Measurements from ENCODE around the gene GFY. TPM values are rescaled to one million over a fixed set of nuclear protein-coding genes. Genes with fewer than 3 reads are reported as not detected.

Gene GFY
- total RNA-seq, 1 donor from 2014 or later, result not detected

- peak; percentile 22 for TF ChIP-seq CTCF (IDR thresholded peaks at IDR 0.05; ENCODE audit: unreplicated experiment)
- DNase-seq (ENCODE audit: low spot score in 2 of 2, unreplicated experiment in 2 of 2), result peak; percentile 51 to 73
- no peak overlapping the region for H3K4me3 Mint-ChIP-seq
- H3K27me3 Mint-ChIP-seq (ENCODE audit: low read depth), result peaks cover 24% of the 10 kb centered on the region
- no peak overlapping the region for H3K27ac Mint-ChIP-seq
- no peaks in the 10 kb centered on the region for H3K9me3 Mint-ChIP-seq
- H3K36me3 Mint-ChIP-seq, result no peaks in the 10 kb centered on the region
- H3K4me1 Mint-ChIP-seq, result peaks cover 4% of the 10 kb centered on the region
Measured at GRCh38 chr19:49475995-49476880, 51.0 kb downstream of the GFY start.

Other genes starting within 250 kb of the GFY start
- 5.6 to 6.1 TPM (median 5.8 TPM) in 3 replicates for gene SLC6A16, start 100.2 kb upstream of the GFY start, total RNA-seq
- not detected in 3 replicates for gene CD37, start 90.0 kb upstream of the GFY start, total RNA-seq
- 168 to 170 TPM (median 169 TPM) in 3 replicates for gene TEAD2, start 63.0 kb upstream of the GFY start, total RNA-seq
- gene DKKL1, start 61.5 kb upstream of the GFY start, total RNA-seq, result 8.6 to 9.9 TPM (median 8.7 TPM) in 3 replicates
- not detected in 3 replicates for gene KASH5, start 37.1 kb upstream of the GFY start, total RNA-seq
- not detected in 3 replicates for gene PTH2, start 1.9 kb upstream of the GFY start, total RNA-seq
- 0.34 to 0.45 TPM (median 0.35 TPM) in 3 replicates for gene SLC17A7, start 16.1 kb downstream of the GFY start, total RNA-seq
- gene PIH1D1, start 26.4 kb downstream of the GFY start, total RNA-seq, result 83.6 to 84.6 TPM (median 83.7 TPM) in 3 replicates
- 21.4 to 25.6 TPM (median 24.4 TPM) in 3 replicates for gene ALDH16A1, start 27.8 kb downstream of the GFY start, total RNA-seq
- 1.8 to 2.4 TPM (median 2.0 TPM) in 3 replicates for gene FLT3LG, start 48.8 kb downstream of the GFY start, total RNA-seq
- gene RPL13A, start 62.2 kb downstream of the GFY start, total RNA-seq, result 2,869 to 2,959 TPM (median 2,954 TPM) in 3 replicates
- 2,052 to 2,151 TPM (median 2,132 TPM) in 3 replicates for gene RPS11, start 71.0 kb downstream of the GFY start, total RNA-seq
- gene FCGRT, start 87.3 kb downstream of the GFY start, total RNA-seq, result 121 to 132 TPM (median 127 TPM) in 3 replicates
- 30.3 to 35.1 TPM (median 31.1 TPM) in 3 replicates for gene RCN3, start 102.6 kb downstream of the GFY start, total RNA-seq
- gene NOSIP, start 155.2 kb downstream of the GFY start, total RNA-seq, result 53.3 to 60.7 TPM (median 60.1 TPM) in 3 replicates
- 0.87 to 1.4 TPM (median 1.1 TPM) in 3 replicates for gene PRRG2, start 155.9 kb downstream of the GFY start, total RNA-seq
- gene PRR12, start 165.8 kb downstream of the GFY start, total RNA-seq, result 53.3 to 58.5 TPM (median 54.2 TPM) in 3 replicates
- gene RRAS, start 214.8 kb downstream of the GFY start, total RNA-seq, result 26.0 to 28.6 TPM (median 26.9 TPM) in 3 replicates
- 87.3 to 89.9 TPM (median 88.9 TPM) in 3 replicates for gene SCAF1, start 216.8 kb downstream of the GFY start, total RNA-seq
- gene IRF3, start 240.5 kb downstream of the GFY start, total RNA-seq, result 89.4 to 101 TPM (median 95.0 TPM) in 3 replicates
- gene BCL2L12, start 240.5 kb downstream of the GFY start, total RNA-seq, result 44.5 to 46.0 TPM (median 44.7 TPM) in 3 replicates

All from mesothelial cell of epicardium (in vitro differentiated cells).